ENCODE measurements around the gene SAT2. TPM values are rescaled to one million over a fixed set of nuclear protein-coding genes. Genes with fewer than 3 reads are reported as not detected.
A peak's percentile ranks its signal among the peaks of the same experiment; 100 is the strongest.

The SAT2 gene
- total and polyA plus RNA-seq, 2 of the 13 experiments (the other 11 are each of a cell fraction or from before 2014, with no cell fraction given) = 37.6 to 93.7 TPM

DNA sequence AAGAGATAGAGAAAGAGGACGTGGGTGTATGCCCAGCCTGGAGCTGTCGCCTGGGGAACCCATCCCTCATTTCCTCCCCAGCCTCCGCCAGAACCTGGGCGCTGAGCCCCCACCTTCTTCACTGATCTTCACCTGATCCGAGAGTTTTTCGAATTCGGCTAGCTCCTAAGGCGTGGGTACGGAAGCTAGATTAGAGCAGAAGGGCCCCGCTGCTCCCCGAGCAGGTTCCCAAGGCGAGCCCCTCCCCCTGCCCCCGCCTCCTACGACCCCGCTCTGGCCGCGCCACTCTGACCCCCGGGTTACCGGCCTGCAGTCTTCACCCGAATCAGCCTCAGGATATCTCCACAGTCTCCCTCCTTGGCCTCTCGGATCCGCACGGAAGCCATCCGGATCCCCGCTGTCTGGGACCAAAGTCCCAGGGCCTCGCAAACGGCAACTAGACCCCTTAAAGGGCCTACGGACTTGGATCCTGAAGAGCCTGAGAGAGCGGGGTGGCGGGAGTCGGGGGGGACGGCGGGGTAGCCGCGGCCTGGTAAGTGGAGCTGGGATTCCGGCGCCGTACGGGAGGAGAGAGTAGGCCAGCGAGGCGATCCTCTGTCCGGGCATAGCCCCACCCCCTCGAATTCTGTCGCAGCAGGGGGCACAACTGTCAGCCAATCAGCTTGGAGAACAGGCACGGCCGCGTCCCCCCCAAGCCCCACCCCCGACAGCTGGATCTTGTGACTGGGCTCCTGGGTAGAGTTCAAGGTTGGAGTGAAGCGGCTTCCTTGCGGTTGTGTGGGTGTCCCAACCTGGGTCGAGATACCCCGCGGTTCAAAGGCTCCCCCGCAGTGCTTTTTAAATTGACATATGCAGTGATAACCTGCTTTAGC is at the start of gene SAT2 (continued):
- TF ChIP-seq MTERF4 (CRISPR knock-in tag; IDR thresholded peaks at IDR 0.05) = peak; percentile 72; the same call in 1 of the 2 replicates
- TF ChIP-seq ZSCAN20 (CRISPR knock-in tag; IDR thresholded peaks at IDR 0.05; ENCODE audit: borderline replicate concordance) = 0 out of 2 replicates have a peak, but pooled peaks have one; percentile 29
- no peak for TF ChIP-seq EED (CRISPR knock-in tag; IDR thresholded peaks at IDR 0.05)
- peak; percentile 96 for TF ChIP-seq ZFY (CRISPR knock-in tag; IDR thresholded peaks at IDR 0.05)
- no peak for TF ChIP-seq RORA (CRISPR knock-in tag; IDR thresholded peaks at IDR 0.05)
- TF ChIP-seq THRA (CRISPR knock-in tag; IDR thresholded peaks at IDR 0.05; ENCODE audit: borderline replicate concordance) = no peak
- TF ChIP-seq RBM39 (IDR thresholded peaks at IDR 0.05; ENCODE audit: low read depth, low read length, poor library complexity, severe bottlenecking) = no peak
- TF ChIP-seq E2F2 (CRISPR knock-in tag; IDR thresholded peaks at IDR 0.05; ENCODE audit: borderline replicate concordance) = no peak
- TF ChIP-seq ZNF138 (CRISPR knock-in tag; IDR thresholded peaks at IDR 0.05; ENCODE audit: low read depth) = no peak
- TF ChIP-seq ZNF260 (CRISPR knock-in tag; IDR thresholded peaks at IDR 0.05; ENCODE audit: borderline replicate concordance, low read depth) = no peak
- TF ChIP-seq ONECUT2 (CRISPR knock-in tag; IDR thresholded peaks at IDR 0.05) = no peak
- no peak for TF ChIP-seq HDAC2 (CRISPR knock-in tag; IDR thresholded peaks at IDR 0.05)
- no peak for TF ChIP-seq SYNCRIP (IDR thresholded peaks at IDR 0.05; ENCODE audit: insufficient read depth, low read depth, low read length)
- TF ChIP-seq ZBED4 (CRISPR knock-in tag; IDR thresholded peaks at IDR 0.05; ENCODE audit: borderline replicate concordance) = peak; percentile 66; the same call in 1 of the 2 replicates
- TF ChIP-seq ZSCAN9 (CRISPR knock-in tag; IDR thresholded peaks at IDR 0.05; ENCODE audit: borderline replicate concordance) = peak; percentile 61; the same call in 1 of the 2 replicates
- TF ChIP-seq ZNF7 (CRISPR knock-in tag; IDR thresholded peaks at IDR 0.05) = no peak
- TF ChIP-seq, protein P1, sequence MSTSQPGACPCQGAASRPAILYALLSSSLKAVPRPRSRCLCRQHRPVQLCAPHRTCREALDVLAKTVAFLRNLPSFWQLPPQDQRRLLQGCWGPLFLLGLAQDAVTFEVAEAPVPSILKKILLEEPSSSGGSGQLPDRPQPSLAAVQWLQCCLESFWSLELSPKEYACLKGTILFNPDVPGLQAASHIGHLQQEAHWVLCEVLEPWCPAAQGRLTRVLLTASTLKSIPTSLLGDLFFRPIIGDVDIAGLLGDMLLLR (CRISPR knock-in tag; IDR thresholded peaks at IDR 0.05) = no peak
- TF ChIP-seq SP1 (IDR thresholded peaks at IDR 0.05) = no peak
- peak; percentile 75; the same call in 1 of the 2 replicates for TF ChIP-seq SP1 (CRISPR knock-in tag; IDR thresholded peaks at IDR 0.05)
- peak; percentile 50; the same call in 1 of the 2 replicates for TF ChIP-seq ZNF263 (CRISPR knock-in tag; IDR thresholded peaks at IDR 0.05)
- TF ChIP-seq ZNF83 (CRISPR knock-in tag; IDR thresholded peaks at IDR 0.05; ENCODE audit: borderline replicate concordance) = no peak
- peak; percentile 73 for TF ChIP-seq PITX1 (CRISPR knock-in tag; IDR thresholded peaks at IDR 0.05)

All from HepG2 (cell line).